GM19193 (cell line): ENCODE data around the gene SERPINB4.
"Not testable (repeated sequence)": the region's sequence is repeated elsewhere in the genome, so short reads cannot be mapped to it uniquely, and the experiment has no call there.

ENCODE experiments used
- POLR2A ChIP-seq: IDR thresholded peaks from 4 replicates; pipeline ENCODE4 v1.6.1; 2011; ENCODE audit not compliant: insufficient read depth, insufficient read length; ENCODE audit errors: extremely low read depth

SERPINB4 gene

GRCh38 chr18:63644142-63644541 is at the start of gene SERPINB4:
SERPINB4 (minus strand) TSS chr18:63644256; CDS start chr18:63643577, 679 bp downstream.
- TF ChIP-seq POLR2A: not testable (repeated sequence)

GRCh38 chr18:63689064-63689463 is 45.0 kb upstream of the SERPINB4 start:
- no peak for TF ChIP-seq POLR2A

GRCh38 chr18:63686871-63687270 is 42.8 kb upstream of the SERPINB4 start:
- TF ChIP-seq POLR2A: no peak

- no peak for TF ChIP-seq POLR2A
Measured at GRCh38 chr18:63684718-63685117, 40.7 kb upstream of the SERPINB4 start.

DNA sequence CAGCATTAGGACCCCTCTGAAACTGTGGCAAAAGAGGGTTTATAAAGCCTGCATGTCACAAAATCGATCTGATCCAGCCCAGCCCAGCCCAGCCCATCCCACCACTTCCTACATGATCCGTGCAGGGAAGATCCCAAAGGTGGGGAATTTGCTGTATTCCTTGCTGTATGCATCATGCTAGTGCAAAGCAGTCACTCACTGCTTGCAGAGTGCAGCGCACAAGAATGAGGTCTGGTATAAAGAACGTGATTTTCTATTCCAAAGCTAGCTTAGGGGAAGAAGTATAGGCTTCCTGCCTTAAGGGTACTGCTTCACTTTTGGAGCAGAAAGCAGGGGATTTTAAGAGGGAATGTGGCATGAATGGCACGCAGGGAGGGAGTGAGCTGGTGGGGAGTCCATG is 39.8 kb upstream of the SERPINB4 start:
- TF ChIP-seq POLR2A: no peak

DNA sequence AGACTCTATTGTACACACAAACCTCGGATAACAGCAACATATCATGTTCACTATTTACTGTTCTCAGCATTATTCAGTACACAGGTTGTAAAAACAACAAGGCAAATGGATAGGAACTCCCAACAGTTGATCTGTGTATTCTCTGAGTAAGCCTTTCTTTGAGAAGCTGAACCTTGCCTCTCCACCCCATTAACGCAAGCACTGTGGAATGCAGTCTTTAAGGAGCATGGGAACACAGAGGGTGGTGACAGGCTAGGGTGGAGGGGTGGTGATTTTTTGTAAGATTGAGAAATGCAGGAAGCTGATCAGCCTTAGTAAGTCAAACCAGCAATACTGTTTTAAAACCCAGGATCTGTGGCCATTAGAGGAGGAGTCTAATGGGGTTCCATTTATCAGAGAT is 39.1 kb upstream of the SERPINB4 start:
- TF ChIP-seq POLR2A: no peak

DNA sequence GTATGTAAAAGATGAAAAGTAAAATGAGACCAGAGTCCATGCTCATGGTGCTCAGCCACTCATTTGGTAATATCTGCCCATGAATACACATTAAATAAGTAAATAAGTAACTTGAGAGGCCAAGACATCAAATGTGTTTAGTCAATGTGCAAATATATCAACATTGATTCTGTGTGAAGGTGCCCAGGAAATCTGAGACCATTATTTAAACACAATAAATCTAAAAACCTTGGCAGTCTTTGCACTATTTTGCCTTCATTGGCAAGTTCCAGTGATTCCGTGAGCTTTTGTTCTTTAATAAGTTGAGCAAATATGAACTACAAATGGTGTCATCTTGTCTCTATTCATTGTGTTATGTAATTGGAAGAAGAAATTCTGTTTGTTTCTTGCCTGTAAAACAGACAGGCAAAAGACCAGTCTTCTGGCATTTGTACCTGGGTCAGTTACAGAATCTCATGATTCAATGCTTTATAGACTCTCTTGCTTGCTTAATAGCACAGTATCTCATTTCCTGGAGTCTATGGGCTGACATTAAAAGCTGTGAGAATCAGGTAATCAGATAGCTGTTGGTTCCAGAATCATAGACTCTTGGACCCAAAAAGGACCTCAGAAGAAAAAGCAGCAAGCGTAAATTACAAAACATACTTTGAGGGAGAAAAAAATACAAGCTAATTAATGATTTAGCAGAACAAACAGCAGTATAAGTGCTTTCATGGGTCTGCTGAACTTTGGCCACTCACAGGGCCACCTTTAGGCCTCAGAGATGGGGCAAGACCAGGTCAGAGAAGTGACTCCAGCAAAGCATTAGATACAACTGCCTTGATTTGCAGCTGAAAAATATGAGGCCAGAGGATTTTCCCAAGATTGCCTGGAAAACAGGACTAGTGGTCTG is 37.6 kb upstream of the SERPINB4 start:
- no peak for TF ChIP-seq POLR2A

GRCh38 chr18:63679820-63680606 is 36.0 kb upstream of the SERPINB4 start:
- no peak for TF ChIP-seq POLR2A

GRCh38 chr18:63677500-63678225 is 33.6 kb upstream of the SERPINB4 start:
- TF ChIP-seq POLR2A: no peak

- TF ChIP-seq POLR2A: no peak
Measured at GRCh38 chr18:63676526-63677323, 32.7 kb upstream of the SERPINB4 start.

DNA sequence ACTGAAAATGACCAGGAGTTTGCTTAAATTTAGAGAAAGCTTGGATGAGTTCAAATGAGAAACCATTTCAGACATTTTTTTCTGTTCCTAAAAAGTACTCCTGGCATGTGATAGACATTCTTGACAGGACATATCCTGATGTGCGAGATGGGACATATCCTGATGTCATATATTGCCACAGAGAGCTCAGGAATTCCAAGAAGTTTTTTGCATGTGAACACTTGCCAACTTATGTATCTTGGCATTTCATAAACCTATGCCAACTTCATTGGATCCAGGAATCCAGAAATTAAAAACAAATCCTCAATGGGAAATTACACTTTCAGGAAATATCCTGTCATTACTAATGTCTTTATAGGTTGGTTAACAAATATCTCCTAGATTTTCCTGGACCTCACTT is 20.5 kb upstream of the SERPINB4 start:
- no peak for TF ChIP-seq POLR2A

GRCh38 chr18:63661750-63662149 is 17.7 kb upstream of the SERPINB4 start, which contains the start of gene SERPINB3:
SERPINB3 (minus strand) TSS chr18:63661893; CDS start chr18:63661216, 677 bp downstream.
- TF ChIP-seq POLR2A: not testable (repeated sequence)

GRCh38 chr18:63648241-63648640 is 4.2 kb upstream of the SERPINB4 start:
- no peak for TF ChIP-seq POLR2A

DNA sequence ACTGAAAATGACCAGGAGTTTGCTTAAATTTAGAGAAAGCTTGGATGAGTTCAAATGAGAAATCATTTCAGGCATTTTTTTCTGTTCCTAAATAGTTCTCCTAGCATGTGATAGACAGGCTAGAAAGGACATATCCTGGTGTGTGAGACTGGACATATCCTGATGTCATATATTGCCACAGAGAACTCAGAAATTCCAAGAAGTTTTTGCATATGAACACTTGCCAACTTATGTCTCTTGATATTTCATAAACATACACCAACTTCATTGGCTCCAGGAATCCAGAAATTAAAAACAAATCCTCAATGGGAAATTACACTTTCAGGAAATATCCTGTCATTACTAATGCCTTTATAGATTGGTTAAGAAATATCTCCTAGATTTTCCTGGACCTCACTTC is 2.9 kb upstream of the SERPINB4 start:
- no peak for TF ChIP-seq POLR2A
